GM10266 (cell line): ENCODE results near the gene KRT6A.

ENCODE experiments used
- DNase-seq: peaks from one replicate; pipeline ENCODE4 v3.0.0; 2012; ENCODE audit errors: extremely low spot score
- TF ChIP-seq, protein P1 (sequence below): IDR thresholded peaks from 2 replicates; pipeline ENCODE4 v1.5.1; 2012; ENCODE audit warnings: mild to moderate bottlenecking, low read depth; ENCODE audit not compliant: control insufficient read depth, insufficient read depth; ENCODE audit errors: missing control alignments

Gene KRT6A

DNA sequence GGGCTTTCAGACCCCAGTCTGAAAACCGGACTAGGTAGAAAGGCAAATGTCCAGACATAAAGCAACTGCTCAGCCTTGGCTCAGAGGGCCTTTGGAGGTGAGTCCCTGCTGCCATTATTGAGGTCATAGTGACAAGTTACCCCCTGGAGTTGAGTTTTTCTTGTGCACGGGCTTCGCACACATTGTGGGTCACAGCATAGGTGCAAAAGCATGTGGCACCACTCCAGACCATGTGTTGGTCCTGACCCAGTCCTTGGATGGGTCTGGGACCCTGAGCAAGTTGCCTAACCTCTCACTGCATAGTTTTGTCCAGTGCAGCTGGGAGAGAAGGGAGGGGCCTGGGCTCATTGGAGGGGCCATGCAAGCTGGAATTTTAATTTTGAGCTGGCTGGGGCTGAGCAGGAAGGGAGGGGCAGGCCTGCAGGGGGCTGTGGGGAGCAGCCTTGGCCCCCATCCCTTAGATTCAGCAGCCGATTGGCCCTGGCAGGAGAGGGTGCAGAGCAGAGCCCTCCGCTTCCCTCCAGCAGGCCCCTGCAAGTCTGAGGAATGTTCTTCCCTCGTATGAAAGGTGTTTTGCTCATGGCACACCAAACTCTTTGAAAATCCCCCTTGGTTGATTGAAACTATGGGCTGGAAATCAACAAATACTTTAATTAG lies 31.3 kb upstream of the KRT6A start:
- TF ChIP-seq, protein P1, sequence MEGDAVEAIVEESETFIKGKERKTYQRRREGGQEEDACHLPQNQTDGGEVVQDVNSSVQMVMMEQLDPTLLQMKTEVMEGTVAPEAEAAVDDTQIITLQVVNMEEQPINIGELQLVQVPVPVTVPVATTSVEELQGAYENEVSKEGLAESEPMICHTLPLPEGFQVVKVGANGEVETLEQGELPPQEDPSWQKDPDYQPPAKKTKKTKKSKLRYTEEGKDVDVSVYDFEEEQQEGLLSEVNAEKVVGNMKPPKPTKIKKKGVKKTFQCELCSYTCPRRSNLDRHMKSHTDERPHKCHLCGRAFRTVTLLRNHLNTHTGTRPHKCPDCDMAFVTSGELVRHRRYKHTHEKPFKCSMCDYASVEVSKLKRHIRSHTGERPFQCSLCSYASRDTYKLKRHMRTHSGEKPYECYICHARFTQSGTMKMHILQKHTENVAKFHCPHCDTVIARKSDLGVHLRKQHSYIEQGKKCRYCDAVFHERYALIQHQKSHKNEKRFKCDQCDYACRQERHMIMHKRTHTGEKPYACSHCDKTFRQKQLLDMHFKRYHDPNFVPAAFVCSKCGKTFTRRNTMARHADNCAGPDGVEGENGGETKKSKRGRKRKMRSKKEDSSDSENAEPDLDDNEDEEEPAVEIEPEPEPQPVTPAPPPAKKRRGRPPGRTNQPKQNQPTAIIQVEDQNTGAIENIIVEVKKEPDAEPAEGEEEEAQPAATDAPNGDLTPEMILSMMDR: no peak
- no peak for DNase-seq

DNA sequence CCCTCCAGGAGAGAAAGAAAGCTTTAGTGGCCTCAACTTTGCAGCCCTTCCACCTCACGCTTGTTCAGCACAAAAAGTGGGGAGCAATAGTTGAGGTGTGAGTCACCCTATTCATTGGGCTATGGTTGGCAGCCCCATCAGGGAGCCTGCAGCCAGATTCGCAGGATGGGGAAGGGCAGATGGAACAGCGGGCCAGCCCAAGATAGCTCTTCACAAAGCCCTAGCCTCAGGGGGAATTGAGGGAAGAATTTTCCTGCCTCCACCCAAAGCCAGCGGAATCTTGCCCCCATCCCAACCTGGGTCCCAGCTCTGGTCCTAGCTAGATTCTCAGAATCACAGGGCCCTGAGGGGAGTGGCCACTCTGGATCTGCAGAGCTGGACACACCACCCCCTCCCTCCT lies 30.8 kb upstream of the KRT6A start:
- TF ChIP-seq, protein P1: no peak
- DNase-seq: no peak

DNA sequence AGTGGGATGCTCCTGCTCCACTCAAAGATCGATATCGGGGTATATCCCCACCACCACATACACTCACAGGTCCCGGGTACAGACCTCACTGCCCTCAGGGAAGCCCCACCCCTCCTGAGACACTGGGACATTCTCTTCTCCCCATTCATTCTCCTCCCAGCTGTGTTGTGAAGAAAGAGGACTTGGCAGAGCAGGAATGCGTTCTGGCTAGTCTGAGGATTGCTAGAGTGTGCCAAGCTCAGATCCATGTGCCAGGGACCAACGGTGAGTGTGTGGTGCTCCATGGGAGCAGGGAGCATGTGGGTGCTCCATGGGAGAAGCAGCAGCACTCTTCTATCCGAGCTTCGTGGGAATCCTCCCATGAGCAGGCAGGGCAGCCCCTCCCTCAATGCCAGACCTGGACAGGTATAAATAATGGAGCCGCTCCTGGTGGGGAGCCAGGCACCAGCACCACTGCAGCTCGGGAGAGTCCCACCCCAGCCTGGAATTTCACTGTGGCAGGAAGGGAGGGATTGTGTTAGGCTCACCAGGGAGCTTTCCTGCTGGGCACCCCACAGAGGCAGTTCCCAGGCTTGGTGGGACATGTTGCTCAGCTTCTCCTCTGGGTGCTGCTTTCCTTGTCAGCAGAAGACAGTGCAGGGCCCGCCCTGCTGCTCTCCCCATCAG lies 29.4 kb upstream of the KRT6A start:
- TF ChIP-seq, protein P1: no peak
- no peak for DNase-seq

DNA sequence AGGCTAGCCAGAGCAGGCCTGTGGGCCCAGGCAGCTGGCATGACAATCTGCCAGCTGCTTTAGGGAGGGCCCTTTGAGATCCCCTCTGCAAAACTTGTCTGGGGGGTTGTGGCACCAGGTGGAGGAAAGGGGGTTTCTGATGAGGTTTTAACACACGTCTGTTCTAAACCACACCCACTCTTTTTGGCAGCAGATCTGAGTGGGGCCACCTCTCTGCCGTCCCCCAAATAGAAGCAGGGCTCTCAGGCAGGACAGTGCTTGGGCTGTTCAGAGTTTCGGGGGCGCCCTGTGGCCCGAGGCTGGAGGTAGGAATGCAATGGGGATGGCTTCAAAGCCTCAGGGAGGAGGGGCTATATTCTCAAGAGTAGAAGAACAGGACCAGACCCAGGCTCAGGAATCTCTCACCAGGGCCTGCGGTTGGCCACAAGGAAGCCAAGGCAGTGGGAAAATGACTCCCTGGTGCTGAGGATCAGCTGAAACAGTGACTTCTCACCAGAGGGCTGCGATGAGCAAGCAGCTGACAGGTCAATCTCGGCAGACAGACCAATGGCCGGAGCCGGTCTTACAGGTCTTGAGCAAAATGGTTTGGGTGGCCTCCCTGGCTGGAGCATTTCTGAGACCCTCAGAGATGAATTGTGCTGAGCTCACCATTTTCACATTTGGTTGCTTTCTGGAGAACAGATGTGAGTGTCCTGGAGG lies 28.7 kb upstream of the KRT6A start:
- no peak for DNase-seq
- TF ChIP-seq, protein P1: no peak

DNA sequence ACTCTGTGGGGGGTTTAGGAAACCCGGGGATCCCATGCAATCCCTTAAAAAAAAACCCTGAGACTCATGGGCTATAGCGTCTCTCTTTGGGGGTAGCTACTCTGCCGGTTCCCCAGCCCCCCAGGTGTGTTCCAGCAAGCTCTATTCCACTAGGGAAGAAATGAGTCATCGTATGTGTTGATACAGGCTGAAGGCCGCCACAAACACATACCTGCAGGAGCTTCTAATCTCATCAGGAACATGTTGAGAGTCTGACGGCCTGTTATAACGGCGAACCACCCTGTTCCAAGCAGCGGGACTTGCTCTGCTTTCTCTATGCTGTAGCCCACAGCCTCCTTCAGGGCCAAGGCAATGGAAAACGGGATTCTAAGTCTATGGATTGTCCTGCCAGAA lies 28.1 kb upstream of the KRT6A start:
- TF ChIP-seq, protein P1: no peak
- DNase-seq: no peak

DNA sequence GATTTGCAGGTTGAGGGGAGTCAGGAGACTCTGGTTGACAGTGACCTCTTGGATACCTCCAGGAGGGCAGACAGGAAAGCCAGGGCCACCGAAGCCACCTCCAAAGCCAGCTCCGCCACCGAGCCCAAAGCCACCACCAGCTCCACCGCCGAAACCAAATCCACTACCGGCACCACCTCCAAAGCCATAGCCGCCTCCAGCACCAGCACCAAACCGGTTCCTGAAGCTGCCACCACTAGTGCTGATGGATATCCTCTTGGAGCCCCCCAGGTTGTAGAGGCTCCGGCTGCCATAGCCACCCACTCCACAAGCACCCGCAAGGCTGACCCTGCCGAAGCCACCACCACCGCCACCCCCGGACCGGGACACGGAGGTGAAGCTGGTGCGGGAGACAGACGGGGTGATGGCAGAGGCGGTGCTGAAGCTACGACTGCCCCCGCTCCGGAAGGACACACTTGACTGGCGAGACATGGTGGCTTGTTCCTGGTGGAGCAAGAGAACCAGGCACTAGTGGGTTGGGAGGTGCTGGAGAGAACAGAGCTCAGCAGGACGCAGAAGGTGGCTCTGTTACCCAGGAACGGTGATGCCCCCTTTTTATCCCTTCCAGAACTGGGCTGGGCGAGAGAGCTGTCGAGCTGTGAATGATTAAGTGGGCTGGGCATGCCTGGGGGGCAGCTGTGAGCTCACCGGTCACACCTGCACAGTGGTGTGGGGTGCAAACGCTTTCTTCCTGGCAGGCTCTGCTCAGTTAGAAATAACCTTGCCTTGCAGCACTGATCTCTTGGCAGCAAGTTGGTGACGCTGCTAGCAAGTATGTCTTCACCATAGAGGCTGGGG lies 27.0 kb upstream of the KRT6A start, which contains the start of gene KRT5:
KRT5 (minus strand) TSS at position 569 of the 837 bp plus-strand sequence; CDS start at position 471, 98 bp downstream.
- TF ChIP-seq, protein P1: no peak
- no peak for DNase-seq
